Neural progenitor cell (in vitro differentiated cells): ENCODE measurements around the gene EXD2. TPM values are rescaled to one million over a fixed set of nuclear protein-coding genes. Genes with fewer than 3 reads are reported as not detected.
A peak's percentile ranks its signal among the peaks of the same experiment; 100 is the strongest.

Experiments
- DNase-seq: peaks from one replicate; pipeline ENCODE4 v3.0.0-alpha.2; 2016; ENCODE audit warnings: low spot score
- H2AFZ ChIP-seq: fragments of 200-600 bp; sonication (generic); replicated peaks from 2 replicates; pipeline ENCODE4 v1.6.1; 2016; ENCODE audit warnings: antibody characterized with exemption
- H3F3A ChIP-seq: fragments of 200-600 bp; sonication (generic); 2 replicates; pipeline ENCODE4 v1.6.1; 2016; ENCODE audit warnings: antibody characterized with exemption, low read depth
- H3K27ac ChIP-seq: fragments of 200-600 bp; sonication (generic); 2 replicates; pipeline ENCODE4 v1.5.1; 2016; ENCODE audit warnings: mild to moderate bottlenecking
- H3K27me3 ChIP-seq: fragments of 200-600 bp; sonication (generic); 2 replicates; pipeline ENCODE4 v1.6.1; 2016; ENCODE audit warnings: mild to moderate bottlenecking, moderate library complexity
- H3K36me3 ChIP-seq: fragments of 200-600 bp; sonication (generic); 2 replicates; pipeline ENCODE4 v1.5.1; 2016
- H3K4me1 ChIP-seq: fragments of 200-600 bp; sonication (generic); 2 replicates; pipeline ENCODE4 v1.6.1; 2016; ENCODE audit warnings: mixed run types
- H3K4me2 ChIP-seq: fragments of 200-600 bp; sonication (generic); 2 replicates; pipeline ENCODE4 v1.6.1; 2016
- H3K4me3 ChIP-seq: fragments of 200-600 bp; sonication (generic); 2 replicates; pipeline ENCODE4 v1.5.1; 2016
- H3K79me2 ChIP-seq: fragments of 200-600 bp; sonication (generic); 2 replicates; pipeline ENCODE4 v1.6.1; 2016; ENCODE audit warnings: low read depth
- H3K9ac ChIP-seq: fragments of 200-600 bp; sonication (generic); 2 replicates; pipeline ENCODE4 v1.6.1; 2016
- H3K9me3 ChIP-seq: fragments of 200-600 bp; sonication (generic); 2 replicates; pipeline ENCODE4 v1.5.1; 2016; ENCODE audit warnings: low read depth
- H4K20me1 ChIP-seq: fragments of 200-600 bp; sonication (generic); 2 replicates; pipeline ENCODE4 v1.6.1; 2016; ENCODE audit warnings: low read depth
- H3K27ac Mint-ChIP-seq: 3 replicates; pipeline ENCODE4 v1.8.0; 2021; ENCODE audit warnings: mixed read lengths
- H3K27me3 Mint-ChIP-seq: 2 replicates; pipeline ENCODE4 v1.8.0; 2022; ENCODE audit warnings: low read depth, mild to moderate bottlenecking, inconsistent platforms, moderate library complexity, mixed read lengths; ENCODE audit not compliant: insufficient read depth
- H3K36me3 Mint-ChIP-seq: 3 replicates; pipeline ENCODE4 v1.8.0; 2021; ENCODE audit warnings: mixed read lengths
- H3K4me1 Mint-ChIP-seq: 3 replicates; pipeline ENCODE4 v1.8.0; 2021; ENCODE audit warnings: mixed read lengths
- H3K4me3 Mint-ChIP-seq: 3 replicates; pipeline ENCODE4 v1.8.0; 2021; ENCODE audit warnings: mild to moderate bottlenecking, moderate library complexity, mixed read lengths
- H3K9me3 Mint-ChIP-seq: 3 replicates; pipeline ENCODE4 v1.8.0; 2020; ENCODE audit warnings: mixed read lengths
- CTCF ChIP-seq: fragments of 200-600 bp; sonication (generic); IDR thresholded peaks from 2 replicates; pipeline ENCODE4 v1.5.1; 2017; ENCODE audit warnings: antibody characterized with exemption, mild to moderate bottlenecking
- EZH2 ChIP-seq: fragments of 200-600 bp; sonication (generic); IDR thresholded peaks from 2 replicates; pipeline ENCODE4 v1.6.1; 2017; ENCODE audit warnings: antibody characterized with exemption, mild to moderate bottlenecking, moderate library complexity
- EZH2phosphoT487 ChIP-seq: fragments of 200-600 bp; sonication (generic); IDR thresholded peaks from 2 replicates; pipeline ENCODE4 v1.6.1; 2017; ENCODE audit warnings: antibody characterized with exemption
- total RNA-seq: library from RNA; depleted of rRNA; stranded (reverse); fragments of >200 nt; gene quantifications from 2 replicates; pipeline ENCODE4 v1.2.3, GENCODE V29; 2015; ENCODE audit warnings: low replicate concordance

The EXD2 gene
- total RNA-seq, 1 donor from 2014 or later = 23.2 TPM

GRCh38 chr14:69249603-69250002, 58.3 kb downstream of the EXD2 start:
- no peaks in the 10 kb centered on the region for H3K79me2 ChIP-seq
- no peak overlapping the region for H3K4me2 ChIP-seq
- no peak for TF ChIP-seq CTCF
- no peak for TF ChIP-seq EZH2
- no peak for TF ChIP-seq EZH2phosphoT487
- Mint-ChIP-seq H3K4me1 (peaks cover 2% of the 10 kb centered on the region), H3K27ac (no peak overlapping the region), H3K9me3 (no peaks in the 10 kb centered on the region), H3K27me3 (no peaks in the 10 kb centered on the region), H3K4me3 (no peak overlapping the region), H3K36me3 (peaks cover 5% of the 10 kb centered on the region)
- H3K4me1 ChIP-seq = no peaks in the 10 kb centered on the region
- no peak overlapping the region for H2AFZ ChIP-seq
- no peaks in the 10 kb centered on the region for H3K27me3 ChIP-seq
- no peak overlapping the region for H3K27ac ChIP-seq
- H3K9me3 ChIP-seq = no peaks in the 10 kb centered on the region
- no peak overlapping the region for H3K4me3 ChIP-seq
- H4K20me1 ChIP-seq = no peaks in the 10 kb centered on the region
- no peak for DNase-seq
- no peak overlapping the region for H3K9ac ChIP-seq
- H3F3A ChIP-seq = no peaks in the 10 kb centered on the region
- H3K36me3 ChIP-seq = no peaks in the 10 kb centered on the region

GRCh38 chr14:69252851-69253250, 61.6 kb downstream of the EXD2 start:
- no peaks in the 10 kb centered on the region for H3K9me3 Mint-ChIP-seq
- peaks cover 5% of the 10 kb centered on the region for H3K4me1 Mint-ChIP-seq

DNA sequence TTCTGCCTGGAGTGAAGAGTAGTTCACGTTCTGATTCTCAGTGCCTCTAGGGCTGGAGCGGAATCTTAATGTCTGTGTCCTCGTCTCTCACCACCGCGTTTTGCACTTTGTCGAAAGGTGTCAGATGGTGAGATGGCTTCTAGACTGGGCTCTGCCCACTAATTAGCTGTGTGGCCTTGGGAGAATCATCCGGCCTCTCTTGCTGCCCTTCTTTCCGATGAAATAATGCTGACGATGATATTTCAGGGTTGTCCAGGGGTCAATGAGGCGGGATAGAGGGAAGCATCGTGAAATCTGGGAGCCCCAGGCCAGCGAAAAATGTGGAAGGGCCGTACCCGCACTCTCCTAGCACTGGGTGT, 67.8 kb downstream of the EXD2 start:
- TF ChIP-seq CTCF = no peak
- no peak for TF ChIP-seq EZH2
- TF ChIP-seq EZH2phosphoT487 = no peak
- H3K27me3 Mint-ChIP-seq = peaks cover 3% of the 10 kb centered on the region
- H3K4me1 ChIP-seq = peaks cover 22% of the 10 kb centered on the region

More at GRCh38 chr14:69252851-69253250, 61.6 kb downstream of the EXD2 start:
- H3K4me3 ChIP-seq = no peak overlapping the region
- H3K27ac ChIP-seq = no peak overlapping the region
- Mint-ChIP-seq H3K4me3 (no peak overlapping the region), H3K36me3 (peaks cover 5% of the 10 kb centered on the region), H3K27ac (peak overlapping the region; percentile 43), H3K27me3 (no peaks in the 10 kb centered on the region)
- H3K9ac ChIP-seq = no peak overlapping the region
- no peaks in the 10 kb centered on the region for H3K79me2 ChIP-seq
- H4K20me1 ChIP-seq = no peaks in the 10 kb centered on the region
- no peak overlapping the region for H3K4me2 ChIP-seq
- no peak for DNase-seq
- no peaks in the 10 kb centered on the region for H3K36me3 ChIP-seq
- no peaks in the 10 kb centered on the region for H3F3A ChIP-seq
- no peaks in the 10 kb centered on the region for H3K4me1 ChIP-seq
- H2AFZ ChIP-seq = no peak overlapping the region
- peaks cover 27% of the 10 kb centered on the region for H3K27me3 ChIP-seq
- H3K9me3 ChIP-seq = no peaks in the 10 kb centered on the region
- no peak for TF ChIP-seq EZH2phosphoT487
- no peak for TF ChIP-seq EZH2
- TF ChIP-seq CTCF = no peak

More for the DNA sequence above, 67.8 kb downstream of the EXD2 start:
- H3K79me2 ChIP-seq = no peaks in the 10 kb centered on the region
- no peaks in the 10 kb centered on the region for H3K36me3 ChIP-seq
- peak overlapping the region; percentile 92 for H2AFZ ChIP-seq
- Mint-ChIP-seq H3K4me1 (peaks cover 39% of the 10 kb centered on the region), H3K36me3 (peaks cover 5% of the 10 kb centered on the region), H3K27ac (no peak overlapping the region), H3K4me3 (peak overlapping the region; percentile 85), H3K9me3 (no peaks in the 10 kb centered on the region)
- H4K20me1 ChIP-seq = peaks cover 22% of the 10 kb centered on the region
- peak overlapping the region; percentile 95 for H3K4me2 ChIP-seq
- H3F3A ChIP-seq = peaks cover 29% of the 10 kb centered on the region
- no peak overlapping the region for H3K27ac ChIP-seq
- no peak for DNase-seq
- H3K9ac ChIP-seq = no peak overlapping the region
- H3K9me3 ChIP-seq = no peaks in the 10 kb centered on the region
- peak overlapping the region; percentile 72 for H3K4me3 ChIP-seq
- H3K27me3 ChIP-seq = peaks cover 72% of the 10 kb centered on the region
